Calu3 (cell line): ENCODE data around the gene DIPK1A. TPM values are rescaled to one million over a fixed set of nuclear protein-coding genes. Genes with fewer than 3 reads are reported as not detected.

Experiments used
- BruUV-seq: library from RNA; stranded (reverse); fragments of 400-500 nt; replicated peaks from 2 replicates; lab custom pipeline; 2021; lab: Mats Ljungman, UMichigan
- CTCF ChIA-PET: fragments of 300-600 bp; sonication (Branson Sonifier 250); formaldehyde crosslinking; loops from one replicate; lab custom pipeline; 2022; ENCODE audit warnings: antibody characterized with exemption; lab: Charles Lee
- DNase-seq: peaks from one replicate; pipeline ENCODE4 v3.0.0; 2022
- H3K27ac Mint-ChIP-seq: one replicate; pipeline ENCODE4 v1.8.0; 2022; ENCODE audit warnings: mixed read lengths; ENCODE audit not compliant: unreplicated experiment
- H3K27me3 Mint-ChIP-seq: one replicate; pipeline ENCODE4 v1.8.0; 2022; ENCODE audit warnings: mixed read lengths; ENCODE audit not compliant: unreplicated experiment
- H3K36me3 Mint-ChIP-seq: one replicate; pipeline ENCODE4 v1.8.0; 2022; ENCODE audit warnings: mild to moderate bottlenecking, moderate library complexity, mixed read lengths; ENCODE audit not compliant: insufficient read depth, unreplicated experiment
- H3K4me1 Mint-ChIP-seq: one replicate; pipeline ENCODE4 v1.8.0; 2022; ENCODE audit warnings: mild to moderate bottlenecking, low read depth, mixed read lengths; ENCODE audit not compliant: unreplicated experiment
- H3K4me3 Mint-ChIP-seq: one replicate; pipeline ENCODE4 v1.8.0; 2022; ENCODE audit warnings: mild to moderate bottlenecking, low read depth, moderate library complexity, mixed read lengths; ENCODE audit not compliant: unreplicated experiment
- H3K9me3 Mint-ChIP-seq: one replicate; pipeline ENCODE4 v1.8.0; 2022; ENCODE audit warnings: low read depth, mixed read lengths; ENCODE audit not compliant: unreplicated experiment
- CTCF ChIP-seq: fragments of 200-600 bp; IDR thresholded peaks from one replicate; pipeline ENCODE4 v1.8.0; 2022; ENCODE audit warnings: antibody characterized with exemption; ENCODE audit not compliant: unreplicated experiment
- intact Hi-C: fragments of 100-400 bp; cut with micrococcal nuclease; formaldehyde crosslinking; loops from one replicate; pipeline ENCODE4 v1.10.0; 2022; ENCODE audit not compliant: unreplicated experiment
- total RNA-seq: library from RNA; stranded (reverse); gene quantifications from 2 replicates; pipeline ENCODE4 v1.2.3, GENCODE V29; 2022

DIPK1A gene
- total RNA-seq, 1 experiment from 2014 or later = 4.9 TPM

GRCh38 chr1:92874987-92875386 is 86.3 kb downstream of the DIPK1A start:
- no peaks in the 10 kb centered on the region for H3K36me3 Mint-ChIP-seq
- intact Hi-C loops = no loop called here
- CTCF ChIA-PET = no interaction called here
- no peaks in the 10 kb centered on the region for H3K4me1 Mint-ChIP-seq
- peaks cover 3% of the 10 kb centered on the region for H3K9me3 Mint-ChIP-seq
- no peak overlapping the region for H3K4me3 Mint-ChIP-seq
- DNase-seq = no peak
- H3K27me3 Mint-ChIP-seq = no peaks in the 10 kb centered on the region
- no peak for TF ChIP-seq CTCF
- no TSS peak for BruUV-seq
- H3K27ac Mint-ChIP-seq = no peak overlapping the region

- CTCF ChIA-PET = no interaction called here
- no peak for TF ChIP-seq CTCF
- no peak for DNase-seq
- no TSS peak for BruUV-seq
- H3K36me3 Mint-ChIP-seq = no peaks in the 10 kb centered on the region
- no peaks in the 10 kb centered on the region for H3K27me3 Mint-ChIP-seq
- H3K4me1 Mint-ChIP-seq = no peaks in the 10 kb centered on the region
- H3K4me3 Mint-ChIP-seq = no peak overlapping the region
- intact Hi-C loops = no loop called here
- peaks cover 3% of the 10 kb centered on the region for H3K9me3 Mint-ChIP-seq
- H3K27ac Mint-ChIP-seq = no peak overlapping the region
Measured at GRCh38 chr1:92872719-92873118, 88.5 kb downstream of the DIPK1A start.

GRCh38 chr1:92870591-92870990 is 90.7 kb downstream of the DIPK1A start:
- no peak overlapping the region for H3K4me3 Mint-ChIP-seq
- peaks cover 3% of the 10 kb centered on the region for H3K9me3 Mint-ChIP-seq
- CTCF ChIA-PET = no interaction called here
- no peaks in the 10 kb centered on the region for H3K27me3 Mint-ChIP-seq
- TF ChIP-seq CTCF = no peak
- no peaks in the 10 kb centered on the region for H3K4me1 Mint-ChIP-seq
- intact Hi-C loops = no loop called here
- no peak for DNase-seq
- no TSS peak for BruUV-seq
- H3K36me3 Mint-ChIP-seq = no peaks in the 10 kb centered on the region
- H3K27ac Mint-ChIP-seq = no peak overlapping the region

- Mint-ChIP-seq H3K27me3 (no peaks in the 10 kb centered on the region), H3K9me3 (no peaks in the 10 kb centered on the region), H3K36me3 (no peaks in the 10 kb centered on the region), H3K4me3 (no peak overlapping the region), H3K4me1 (no peaks in the 10 kb centered on the region), H3K27ac (no peak overlapping the region)
- CTCF ChIA-PET = interaction anchor here (0.7 to 1.3 kb wide), 2 partner anchors 96 to 126 kb away, joined by 3 to 7 read pairs; no protein-coding TSS in a partner anchor
- no TSS peak for BruUV-seq
- no peak for DNase-seq
- TF ChIP-seq CTCF = no peak
- intact Hi-C loops = no loop called here
Measured at GRCh38 chr1:92864131-92864530, 97.1 kb downstream of the DIPK1A start.
